CD4-positive, alpha-beta T cell (primary cell): Measurements from ENCODE around the gene RARA. TPM values are rescaled to one million over a fixed set of nuclear protein-coding genes. Genes with fewer than 3 reads are reported as not detected.

Experiments
- ATAC-seq: fragments of 200-7000 bp; cut with Tn5 transposase; one replicate; pipeline ENCODE4 v1.10.0; 2022; ENCODE audit warnings: mild to moderate bottlenecking; ENCODE audit not compliant: poor library complexity
- CTCF ChIA-PET: fragments of 350-600 bp; sonication (Branson Sonifier 250); formaldehyde crosslinking; loops from one replicate; lab custom pipeline; 2021; ENCODE audit warnings: antibody characterized with exemption, inconsistent platforms; lab: Charles Lee
- POLR2A ChIA-PET: fragments of 350-600 bp; sonication (Branson Sonifier 250); formaldehyde crosslinking; loops from one replicate; lab custom pipeline; 2021; ENCODE audit warnings: antibody characterized with exemption, inconsistent platforms; lab: Charles Lee
- DNase-seq, 14 experiments: peaks; one replicate each; pipeline ENCODE4 v3.0.0-alpha.2; 2013 to 2020; ENCODE audit warnings: mixed read lengths in 2 of 14
- H3K27ac ChIP-seq, 2 donors: one replicate each; pipeline versions ENCODE4 v1.5.1 to v1.7.0; 2013; ENCODE audit warnings: low read length in 2 of 2, low read depth in 1 of 2, mild to moderate bottlenecking in 1 of 2
- H3K27me3 ChIP-seq, 2 experiments: 1 replicate in 1 of 2; 2 replicates in 1 of 2; pipeline versions ENCODE4 v1.6.1 to v1.7.0; 2013; ENCODE audit warnings: low read length in 2 of 2, control low read depth in 1 of 2, mild to moderate bottlenecking in 1 of 2, moderate library complexity in 1 of 2; ENCODE audit not compliant: insufficient read depth in 2 of 2, control insufficient read depth in 1 of 2
- H3K36me3 ChIP-seq: one replicate; pipeline ENCODE4 v1.6.1; 2013; ENCODE audit warnings: low read length, control low read depth; ENCODE audit not compliant: insufficient read depth
- H3K4me1 ChIP-seq: one replicate; pipeline ENCODE4 v1.6.1; 2013; ENCODE audit warnings: low read length, control low read depth; ENCODE audit not compliant: insufficient read depth
- H3K4me3 ChIP-seq: one replicate; pipeline ENCODE4 v1.5.1; 2013; ENCODE audit warnings: mild to moderate bottlenecking, low read length, moderate library complexity
- H3K9me3 ChIP-seq, 2 experiments: 1 replicate in 1 of 2; 2 replicates in 1 of 2; pipeline versions ENCODE4 v1.6.1 to v1.7.0; 2013; ENCODE audit warnings: low read length in 2 of 2, mild to moderate bottlenecking in 2 of 2, control low read depth in 1 of 2, moderate library complexity in 1 of 2; ENCODE audit not compliant: control insufficient read depth in 1 of 2, insufficient read depth in 1 of 2
- H3K27ac Mint-ChIP-seq: one replicate; pipeline ENCODE4 v1.8.0; 2020; ENCODE audit warnings: mixed read lengths
- H3K27me3 Mint-ChIP-seq: one replicate; pipeline ENCODE4 v1.8.0; 2021; ENCODE audit warnings: mixed read lengths
- H3K36me3 Mint-ChIP-seq: one replicate; pipeline ENCODE4 v1.8.0; 2021; ENCODE audit warnings: low read depth, mixed read lengths
- H3K4me1 Mint-ChIP-seq: one replicate; pipeline ENCODE4 v1.8.0; 2021; ENCODE audit warnings: low read depth, mixed read lengths
- H3K4me3 Mint-ChIP-seq: one replicate; pipeline ENCODE4 v1.8.0; 2020; ENCODE audit warnings: mild to moderate bottlenecking, mixed read lengths
- H3K9me3 Mint-ChIP-seq: one replicate; pipeline ENCODE4 v1.8.0; 2020; ENCODE audit warnings: mixed read lengths
- CTCF ChIP-seq: fragments of 200-600 bp; IDR thresholded peaks from one replicate; pipeline ENCODE4 v1.8.0; 2022; ENCODE audit warnings: antibody characterized with exemption, mild to moderate bottlenecking
- intact Hi-C, 2 experiments: fragments of 100-400 bp; cut with DNase I in 1 of 2; cut with micrococcal nuclease in 1 of 2; formaldehyde crosslinking; loops; one replicate each; pipeline versions ENCODE4 v1.15.1 to v1.9.0; 2023 to 2025; cut with DNase I, micrococcal nuclease
- total RNA-seq, 174 experiments: library from RNA in 2 of 174; stranded (reverse) in 2 of 174; gene quantifications; one replicate each; pipeline ENCODE4 v1.2.3 and lab custom pipeline; 2021 to 2026

Gene RARA
- total RNA-seq, 2 experiments from 2014 or later: 114 to 115 TPM

- H3K27me3 Mint-ChIP-seq: no peaks in the 10 kb centered on the region
- peaks cover 81% of the 10 kb centered on the region for H3K36me3 Mint-ChIP-seq
- Histone ChIP-seq H3K4me1 (peaks cover 48% of the 10 kb centered on the region), H3K9me3 (no peaks in the 10 kb centered on the region), H3K27ac (no peak overlapping the region), H3K36me3 (peaks cover 74% of the 10 kb centered on the region), H3K4me3 (no peak overlapping the region), H3K27me3 (no peaks in the 10 kb centered on the region)
- POLR2A ChIA-PET: interaction anchor here (1.1 to 1.8 kb wide), 3 partner anchors 33 to 47 kb away, joined by 3 to 7 read pairs (median 4); no protein-coding TSS in a partner anchor
- no peak overlapping the region for H3K4me3 Mint-ChIP-seq
- peak in 1 of 14 experiments; percentile 46 for DNase-seq
- no peak for TF ChIP-seq CTCF
- H3K4me1 Mint-ChIP-seq: peaks cover 50% of the 10 kb centered on the region
- no peak for ATAC-seq
- no peaks in the 10 kb centered on the region for H3K9me3 Mint-ChIP-seq
- intact Hi-C loops: no loop called here
- no peak overlapping the region for H3K27ac Mint-ChIP-seq
- CTCF ChIA-PET: interaction anchor here (6.1 kb wide), 1 partner anchor 47 kb away, joined by 62 read pairs; no protein-coding TSS in a partner anchor
Observed at GRCh38 chr17:40350689-40351358, 41.8 kb downstream of the RARA start.

- intact Hi-C loops: no loop called here
- Mint-ChIP-seq H3K4me1 (peaks cover 42% of the 10 kb centered on the region), H3K36me3 (peaks cover 81% of the 10 kb centered on the region)
Observed at GRCh38 chr17:40351359-40352236, 42.6 kb downstream of the RARA start.

More at GRCh38 chr17:40351359-40352236, 42.6 kb downstream of the RARA start:
- peaks cover 81% of the 10 kb centered on the region for H3K36me3 ChIP-seq
- ChIA-PET POLR2A (interaction anchor here (1.1 to 3.6 kb wide), 4 partner anchors 29 to 47 kb away, joined by 3 to 19 read pairs (median 6); no protein-coding TSS in a partner anchor), CTCF (interaction anchor here (1.4 to 6.1 kb wide), 2 partner anchors 37 to 48 kb away, joined by 4 to 62 read pairs; no protein-coding TSS in a partner anchor)
- H3K4me3 ChIP-seq: no peak overlapping the region
- H3K4me3 Mint-ChIP-seq: peak overlapping the region; percentile 15
- no peak overlapping the region for H3K27ac ChIP-seq
- H3K27me3 Mint-ChIP-seq: no peaks in the 10 kb centered on the region
- no peaks in the 10 kb centered on the region for H3K27me3 ChIP-seq
- no peaks in the 10 kb centered on the region for H3K9me3 ChIP-seq
- no peaks in the 10 kb centered on the region for H3K9me3 Mint-ChIP-seq
- no peak for TF ChIP-seq CTCF
- ATAC-seq (no peak), DNase-seq (peak in 2 of 14 experiments; percentile 24 to 39)
- H3K4me1 ChIP-seq: peaks cover 41% of the 10 kb centered on the region
- H3K27ac Mint-ChIP-seq: peak overlapping the region; percentile 57
